DMS53 treated with DMSO at 0.1 percent for 48 hours (cell line): ENCODE measurements around the gene TRANK1.

ENCODE experiments used
- DNase-seq: peaks from one replicate; lab custom pipeline; 2025; ENCODE audit not compliant: unreplicated experiment; lab: John Stamatoyannopoulos, UW

Gene TRANK1

GRCh38 chr3:36804295-36805055 lies 140.4 kb downstream of the TRANK1 start:
- peak; percentile 0 for DNase-seq

- DNase-seq, result no peak
These were observed 141.6 kb downstream of the TRANK1 start for GRCh38 chr3:36803091-36803791.

DNA sequence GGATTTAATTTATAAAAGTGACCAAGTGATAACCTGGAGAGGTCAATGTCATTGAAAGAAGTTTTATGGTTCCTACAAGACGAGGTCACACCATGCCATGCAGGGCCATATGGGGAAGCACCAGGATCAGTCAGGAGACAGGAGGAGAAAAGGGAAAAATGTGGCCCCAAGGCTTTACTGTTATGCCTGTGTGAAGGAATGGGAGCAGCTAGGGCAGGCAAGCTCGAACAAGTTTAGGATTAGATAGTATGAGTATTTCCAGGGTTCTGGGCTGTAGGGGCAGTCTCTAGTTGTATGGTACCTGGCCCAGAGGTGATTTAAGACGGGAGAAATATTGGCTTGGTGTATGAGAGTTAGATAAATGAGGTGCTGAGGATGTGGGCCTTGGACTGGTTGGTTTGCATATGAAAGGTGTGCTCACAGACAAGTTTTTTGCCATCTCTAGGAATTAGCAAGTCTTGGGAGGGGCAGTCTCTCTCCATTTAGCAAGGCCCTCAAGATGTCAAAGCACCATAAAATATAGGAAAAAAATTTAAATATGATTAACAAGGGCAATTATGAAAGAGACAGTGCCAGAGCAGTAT lies 144.2 kb downstream of the TRANK1 start:
- DNase-seq, result no peak

DNA sequence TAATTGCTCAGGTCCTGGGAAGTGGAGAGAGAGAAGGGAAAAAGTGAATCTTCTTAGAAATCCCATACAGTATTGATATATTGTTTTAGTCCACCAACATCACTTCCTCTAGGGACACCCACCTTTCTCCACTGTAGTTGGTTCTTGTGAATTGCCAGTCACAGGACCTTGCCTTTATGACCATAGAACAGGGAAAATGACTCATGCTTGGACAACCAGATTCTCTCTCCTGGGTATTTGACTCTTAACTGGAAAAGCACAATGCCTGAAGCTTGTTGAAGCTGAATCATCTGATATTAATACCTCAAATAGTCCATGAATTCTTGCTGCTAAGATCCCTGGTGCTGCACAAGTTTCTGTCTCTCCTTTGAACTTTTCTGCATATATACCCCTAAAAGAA lies 148.0 kb downstream of the TRANK1 start:
- peak; percentile 2 for DNase-seq

DNA sequence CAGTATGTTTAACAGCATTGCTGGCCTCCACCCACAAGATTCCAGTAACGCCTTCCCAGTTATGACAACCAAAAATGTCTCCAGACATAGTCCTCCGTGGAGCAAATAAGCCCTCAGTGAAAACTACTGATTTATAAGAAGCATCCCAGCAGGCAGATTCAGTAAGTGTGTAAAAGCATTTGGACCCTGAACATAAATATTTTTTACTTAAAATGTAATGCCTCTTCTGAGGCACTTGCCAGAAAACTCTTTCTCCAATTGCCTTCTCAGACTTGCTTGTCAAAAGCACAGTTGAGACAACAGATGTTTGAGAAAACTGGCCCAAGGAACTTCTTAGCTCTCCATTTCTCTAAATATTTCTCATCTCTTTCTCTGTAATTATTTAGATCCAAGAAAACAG lies 148.7 kb downstream of the TRANK1 start:
- DNase-seq, result no peak

- no peak for DNase-seq
These were observed 149.2 kb downstream of the TRANK1 start for GRCh38 chr3:36795622-36796021.

GRCh38 chr3:36792342-36792741 lies 152.5 kb downstream of the TRANK1 start:
- no peak for DNase-seq

- DNase-seq, result no peak
These were observed 154.1 kb downstream of the TRANK1 start for GRCh38 chr3:36790765-36791164.

GRCh38 chr3:36786921-36787890 lies 157.6 kb downstream of the TRANK1 start:
- DNase-seq, result no peak

DNA sequence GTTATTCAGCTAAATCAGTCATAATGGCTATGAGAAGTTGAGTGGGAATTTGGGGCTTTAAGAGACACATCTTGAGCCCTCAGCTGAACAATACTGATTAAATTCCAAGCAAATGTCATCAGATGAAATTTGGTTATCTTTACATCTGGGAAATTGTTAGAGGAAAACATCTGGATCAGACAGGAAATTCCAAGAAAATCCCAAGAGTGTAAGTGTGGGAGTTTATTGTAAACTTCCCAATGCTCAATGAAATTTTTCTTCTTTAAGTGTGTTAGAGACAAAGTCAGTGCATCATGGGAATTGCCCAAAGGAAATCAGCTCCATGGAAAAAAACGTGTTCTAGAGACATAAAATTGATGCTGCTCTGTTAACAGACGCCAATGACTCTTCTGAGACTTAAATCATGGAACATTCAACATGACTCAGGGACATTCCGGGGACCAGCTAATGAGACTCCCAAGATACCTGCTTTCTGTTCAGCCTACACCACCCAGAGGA lies 160.7 kb downstream of the TRANK1 start:
- DNase-seq, result no peak

DNA sequence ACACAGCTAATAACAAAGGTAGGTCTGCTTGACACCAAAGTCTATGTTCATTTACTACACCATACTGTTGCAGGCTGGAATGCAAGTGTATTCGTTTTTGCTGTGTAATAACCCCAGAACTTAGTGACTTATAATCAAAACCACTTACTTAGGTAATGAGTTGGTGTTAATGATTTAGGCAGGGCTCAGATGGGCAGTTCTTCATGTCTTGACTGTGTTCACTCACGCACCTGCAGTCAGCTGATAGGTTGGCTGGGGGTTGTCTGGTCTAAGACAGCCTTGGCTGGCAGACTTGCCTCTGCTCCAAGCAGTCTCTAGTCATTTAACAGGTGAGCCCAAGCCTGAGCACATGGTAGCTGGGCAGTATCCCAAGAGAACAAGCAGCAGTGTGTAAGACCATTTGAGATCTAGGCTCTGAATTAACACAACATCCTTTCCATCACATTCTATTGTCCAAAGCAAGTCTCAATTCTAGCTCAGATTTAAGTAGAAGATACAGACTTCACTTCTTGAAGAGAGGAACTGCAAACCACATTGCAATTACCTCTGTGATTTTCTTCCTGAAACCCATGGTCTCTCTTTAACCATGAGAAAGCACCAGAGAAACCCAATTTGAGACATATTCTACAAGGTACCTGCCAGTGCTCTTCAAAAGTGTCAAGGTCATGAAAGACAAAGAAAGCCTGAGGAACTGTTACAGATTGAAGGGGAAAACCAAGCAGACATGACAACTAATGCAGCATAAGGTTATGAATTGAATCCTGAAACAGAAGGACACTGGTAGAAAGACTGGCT lies 167.2 kb downstream of the TRANK1 start:
- DNase-seq, result no peak
